GM18873 (cell line): Measurements from ENCODE around the gene TRPC3.

Experiments used
- ATAC-seq: cut with Tn5 transposase; IDR thresholded peaks from one replicate; pipeline ENCODE4 v1.9.1; 2021; ENCODE audit warnings: mild to moderate bottlenecking, moderate library complexity, moderate number of reproducible peaks; ENCODE audit not compliant: unreplicated experiment, low FRiP score

The TRPC3 gene

DNA sequence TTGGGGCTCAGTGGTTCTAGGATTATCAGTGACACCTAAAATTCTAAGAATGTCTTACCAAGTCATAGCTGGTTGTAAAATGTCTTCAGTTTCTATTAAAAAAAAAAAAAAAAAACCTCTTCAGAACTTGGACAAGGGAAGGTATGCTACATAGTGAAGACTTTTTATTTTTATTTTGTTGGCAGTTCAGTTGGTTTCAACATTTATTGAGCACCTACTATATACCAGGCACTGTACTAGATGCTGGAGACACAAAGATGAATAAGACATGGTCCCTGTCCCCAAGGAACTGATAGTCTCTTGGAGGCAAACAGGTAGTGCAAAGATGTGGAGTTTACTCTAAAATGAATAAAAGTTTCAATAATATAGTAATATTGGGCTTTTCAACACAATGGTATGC is 72.7 kb downstream of the TRPC3 start:
- no peak for ATAC-seq

GRCh38 chr4:121877041-121877773 is 74.7 kb downstream of the TRPC3 start:
- ATAC-seq, result no peak

GRCh38 chr4:121876070-121876469 is 75.8 kb downstream of the TRPC3 start:
- no peak for ATAC-seq

DNA sequence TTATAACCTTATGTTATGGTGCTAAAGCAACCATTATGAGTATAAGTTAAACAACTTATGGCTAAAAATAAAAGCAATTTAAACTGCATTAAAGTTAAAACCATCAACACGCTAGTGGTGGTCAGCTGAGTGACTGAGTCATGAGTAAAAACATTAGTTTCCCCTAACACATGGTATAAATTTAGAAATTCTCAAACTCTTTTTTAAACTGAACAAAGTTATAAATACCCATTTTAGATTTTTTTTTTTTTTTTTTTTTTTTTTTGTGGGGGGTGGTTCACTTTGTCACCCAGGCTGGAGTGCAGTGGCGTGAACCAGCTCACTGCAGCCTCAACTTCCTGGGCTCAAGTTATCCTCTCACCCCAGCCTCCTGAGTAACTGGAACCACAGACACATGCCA is 76.2 kb downstream of the TRPC3 start:
- ATAC-seq, result no peak

GRCh38 chr4:121873604-121874003 is 78.3 kb downstream of the TRPC3 start:
- ATAC-seq, result no peak

GRCh38 chr4:121869841-121870822 is 81.7 kb downstream of the TRPC3 start, which contains the start of gene BBS7:
Gene BBS7, minus strand, starts transcription at chr4:121870474. Its CDS starts 161 bp downstream, at chr4:121870313.
- peak; percentile 99 for ATAC-seq

GRCh38 chr4:121863799-121864198 is 88.1 kb downstream of the TRPC3 start:
- no peak for ATAC-seq

GRCh38 chr4:121861426-121861825 is 90.4 kb downstream of the TRPC3 start:
- ATAC-seq, result no peak

DNA sequence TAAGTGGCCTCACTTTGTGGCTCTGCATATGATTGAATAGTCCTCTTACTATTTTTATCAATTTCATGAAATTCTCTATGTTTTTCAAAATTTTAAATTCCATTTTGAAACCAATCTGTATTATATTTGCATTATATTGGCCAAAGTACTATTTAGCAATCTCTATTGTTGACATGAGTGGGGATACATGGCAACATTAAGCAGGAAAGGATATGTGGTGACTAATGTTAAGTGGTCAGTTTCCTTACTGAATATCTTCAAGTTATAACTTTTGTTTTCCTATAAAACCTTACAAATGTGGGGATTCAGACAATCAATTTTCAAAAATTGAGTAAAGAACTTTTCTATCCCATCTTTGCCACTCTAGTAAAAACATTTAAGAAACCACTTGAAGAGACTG is 91.7 kb downstream of the TRPC3 start:
- no peak for ATAC-seq

- ATAC-seq, result no peak
Observed at GRCh38 chr4:121851354-121851753, 100.5 kb downstream of the TRPC3 start.

DNA sequence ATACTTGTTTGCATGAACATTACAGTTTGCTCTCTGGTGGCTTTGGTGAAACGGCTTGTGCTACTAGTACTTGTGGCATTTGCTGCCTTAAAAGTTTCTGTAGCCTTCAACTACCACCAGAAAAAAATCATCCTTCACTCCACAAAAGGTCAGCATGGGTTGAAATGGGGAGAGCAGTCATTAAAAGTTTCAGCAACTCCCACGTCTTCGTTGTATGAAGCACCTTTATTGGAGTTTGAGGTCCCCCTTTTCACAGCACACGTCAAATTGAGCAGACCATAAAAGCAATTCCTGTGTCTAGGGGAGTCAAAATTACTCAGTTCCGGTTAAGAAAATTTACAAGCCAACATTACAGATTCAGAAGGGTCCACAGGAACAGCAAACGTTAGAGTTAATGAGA is 105.2 kb downstream of the TRPC3 start:
- no peak for ATAC-seq

GRCh38 chr4:121842862-121843261 is 109.0 kb downstream of the TRPC3 start:
- no peak for ATAC-seq

GRCh38 chr4:121838136-121838535 is 113.7 kb downstream of the TRPC3 start:
- ATAC-seq, result no peak

DNA sequence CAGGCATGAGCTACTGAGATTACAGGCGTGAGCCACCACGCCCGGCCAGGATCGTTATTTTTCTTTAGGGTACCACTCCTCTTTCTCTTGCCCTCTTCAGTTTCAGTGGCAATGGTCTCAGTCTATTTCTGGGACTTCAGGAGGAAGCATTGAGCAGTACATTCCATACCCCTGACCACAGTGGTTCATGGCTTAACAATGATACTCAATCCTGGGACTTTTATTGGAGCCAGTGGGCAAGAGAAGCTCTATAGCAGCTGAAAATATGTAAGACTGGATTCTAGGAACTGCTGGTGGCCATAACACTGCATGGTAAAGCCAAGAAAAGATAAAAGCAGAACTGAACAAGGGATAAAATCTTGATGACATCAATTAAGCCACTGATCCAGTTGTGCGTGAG is 122.3 kb downstream of the TRPC3 start:
- no peak for ATAC-seq
